GM21717 (cell line): Measurements from ENCODE around the gene MSRB1.

Source experiments
- ATAC-seq: cut with Tn5 transposase; IDR thresholded peaks from one replicate; pipeline ENCODE4 v1.9.1; 2021; ENCODE audit warnings: mild to moderate bottlenecking, moderate library complexity; ENCODE audit not compliant: unreplicated experiment

MSRB1 gene

DNA sequence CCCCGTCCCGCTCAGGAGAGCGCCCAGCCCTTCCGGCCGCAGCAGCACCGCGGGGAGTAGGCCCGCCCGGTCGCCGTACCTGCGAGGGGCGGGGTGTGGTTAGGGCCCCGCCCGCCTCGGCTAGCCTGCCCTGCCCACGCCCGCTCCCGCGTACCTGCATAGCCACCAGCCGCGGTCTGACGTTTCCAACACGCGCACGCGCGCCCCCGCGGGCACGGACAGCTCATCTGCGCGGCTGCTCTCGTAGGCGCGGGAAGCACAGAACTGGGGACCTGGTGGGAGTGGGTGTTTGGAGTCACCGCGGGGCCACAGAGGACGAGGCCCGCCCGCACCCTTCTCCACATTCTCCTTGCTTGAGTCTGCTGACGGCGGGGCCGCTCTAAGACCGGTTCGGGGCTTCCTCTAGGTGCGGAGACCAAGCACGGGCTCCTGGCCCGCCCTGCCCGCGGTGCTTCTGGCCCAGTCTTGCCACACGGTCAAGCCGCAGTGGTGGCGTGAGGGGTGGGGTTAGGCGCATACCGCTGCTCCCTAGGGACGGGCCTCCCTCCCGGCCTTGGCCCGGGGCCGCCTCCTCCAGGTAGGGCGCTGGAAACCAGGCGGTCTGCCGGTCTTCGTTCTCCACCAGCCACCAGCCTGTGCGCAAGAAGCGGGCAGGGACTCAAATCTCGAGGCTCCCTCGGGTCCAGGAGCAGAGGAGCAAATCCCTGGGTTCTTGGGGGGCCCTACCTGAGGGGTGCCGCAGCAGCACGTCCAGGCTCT lies 36.5 kb upstream of the MSRB1 start:
- no peak for ATAC-seq

DNA sequence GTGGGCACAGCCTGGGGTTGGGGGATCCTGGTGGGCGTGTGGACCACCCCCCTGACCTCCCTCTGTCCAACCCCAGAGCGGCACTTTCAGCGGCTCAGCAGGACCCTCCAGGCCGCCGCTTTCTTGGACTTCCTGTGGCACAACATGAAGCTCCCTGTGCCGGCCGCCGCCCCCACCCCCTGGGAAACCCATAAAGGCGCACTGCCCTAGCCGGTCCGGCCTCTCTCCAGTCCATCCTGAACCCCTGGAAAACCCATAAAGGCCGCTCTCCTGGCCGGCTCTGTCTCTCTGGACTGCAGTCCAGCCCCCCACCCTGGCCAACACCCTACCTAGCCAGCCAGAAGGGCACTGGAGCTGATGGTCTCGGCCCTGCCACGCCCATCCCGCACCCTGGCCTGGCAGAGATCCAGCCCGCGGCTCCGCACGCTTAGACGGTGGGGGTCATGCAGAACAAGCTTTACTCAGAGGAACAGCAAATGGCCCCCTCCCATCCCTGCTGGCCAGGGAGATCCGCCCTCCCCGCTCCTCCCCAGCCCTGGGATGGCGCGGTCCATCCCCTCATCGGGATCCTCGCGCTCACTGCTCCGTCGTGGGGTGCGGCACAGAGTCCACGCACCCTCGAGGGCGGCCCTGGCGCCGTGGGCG lies 35.6 kb upstream of the MSRB1 start:
- no peak for ATAC-seq

- ATAC-seq = no peak
Measured at GRCh38 chr16:1977875-1978268, 34.9 kb upstream of the MSRB1 start.

- no peak for ATAC-seq
Measured at GRCh38 chr16:1976951-1977874, 34.2 kb upstream of the MSRB1 start.

GRCh38 chr16:1976216-1976520 lies 33.2 kb upstream of the MSRB1 start:
- ATAC-seq = no peak

DNA sequence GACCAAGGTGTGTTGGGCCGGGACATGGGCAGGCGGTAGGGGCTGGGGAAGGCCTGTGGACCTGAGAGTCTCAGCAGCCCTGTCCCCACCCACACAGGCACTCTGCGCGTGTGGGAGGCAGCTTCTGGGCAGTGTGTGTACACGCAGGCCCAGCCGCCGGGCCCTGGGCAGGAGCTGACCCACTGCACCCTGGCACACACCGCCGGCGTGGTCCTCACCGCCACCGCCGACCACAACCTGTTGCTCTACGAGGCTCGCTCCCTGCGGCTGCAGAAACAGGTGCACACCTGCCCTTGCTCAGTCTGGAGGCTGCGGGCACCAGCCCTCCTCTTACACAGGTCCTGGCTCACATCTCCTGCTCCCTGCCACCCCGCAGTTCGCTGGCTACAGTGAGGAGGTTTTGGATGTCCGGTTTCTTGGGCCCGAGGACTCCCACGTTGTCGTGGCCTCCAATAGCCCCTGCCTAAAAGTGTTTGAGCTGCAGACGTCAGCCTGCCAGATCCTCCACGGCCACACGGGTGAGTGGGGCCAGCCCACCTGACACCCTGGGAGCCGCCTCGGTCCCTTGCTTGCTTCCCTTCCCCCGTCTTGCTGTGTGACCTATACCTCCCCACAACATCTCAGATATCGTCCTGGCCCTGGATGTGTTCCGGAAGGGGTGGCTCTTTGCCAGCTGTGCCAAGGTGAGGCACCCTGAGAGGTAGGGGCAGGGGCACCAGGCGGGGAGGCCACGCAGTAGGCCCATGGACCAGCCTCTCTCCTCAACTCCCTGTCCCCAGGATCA lies 32.6 kb upstream of the MSRB1 start:
- ATAC-seq = no peak

DNA sequence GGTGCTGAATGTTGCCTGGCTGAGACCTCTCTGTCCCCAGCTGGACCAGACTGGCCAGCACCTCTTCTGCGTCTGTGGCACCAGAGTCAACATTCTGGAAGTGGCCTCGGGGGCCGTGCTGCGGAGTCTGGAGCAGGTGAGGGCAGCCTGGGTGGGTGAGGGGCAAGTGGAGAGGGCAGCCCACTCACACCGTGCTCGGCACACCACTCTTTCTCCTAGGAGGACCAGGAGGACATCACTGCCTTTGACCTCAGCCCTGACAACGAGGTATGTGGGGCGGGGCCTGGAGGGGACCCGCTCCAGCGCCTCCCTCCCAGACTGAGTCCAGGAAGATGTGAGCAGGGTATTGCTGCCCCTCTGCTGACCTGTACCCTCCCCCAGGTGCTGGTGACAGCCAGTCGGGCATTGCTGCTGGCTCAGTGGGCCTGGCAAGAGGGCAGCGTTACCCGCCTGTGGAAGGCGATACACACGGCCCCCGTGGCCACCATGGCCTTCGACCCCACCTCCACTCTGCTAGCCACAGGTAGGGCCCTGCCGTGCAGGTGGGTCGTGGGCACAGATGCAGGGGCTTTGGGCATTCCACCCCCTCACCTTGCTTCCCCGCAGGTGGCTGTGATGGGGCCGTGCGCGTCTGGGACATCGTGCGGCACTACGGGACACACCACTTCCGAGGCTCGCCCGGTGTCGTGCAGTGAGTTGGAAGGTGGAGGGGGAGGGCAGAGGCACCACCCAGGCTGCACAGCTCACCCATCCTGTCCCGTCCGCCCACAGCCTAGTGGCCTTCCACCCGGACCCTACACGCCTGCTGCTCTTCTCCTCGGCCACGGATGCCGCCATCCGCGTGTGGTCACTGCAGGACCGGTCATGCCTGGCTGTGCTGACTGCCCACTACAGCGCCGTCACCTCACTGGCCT lies 31.4 kb upstream of the MSRB1 start:
- ATAC-seq = no peak

DNA sequence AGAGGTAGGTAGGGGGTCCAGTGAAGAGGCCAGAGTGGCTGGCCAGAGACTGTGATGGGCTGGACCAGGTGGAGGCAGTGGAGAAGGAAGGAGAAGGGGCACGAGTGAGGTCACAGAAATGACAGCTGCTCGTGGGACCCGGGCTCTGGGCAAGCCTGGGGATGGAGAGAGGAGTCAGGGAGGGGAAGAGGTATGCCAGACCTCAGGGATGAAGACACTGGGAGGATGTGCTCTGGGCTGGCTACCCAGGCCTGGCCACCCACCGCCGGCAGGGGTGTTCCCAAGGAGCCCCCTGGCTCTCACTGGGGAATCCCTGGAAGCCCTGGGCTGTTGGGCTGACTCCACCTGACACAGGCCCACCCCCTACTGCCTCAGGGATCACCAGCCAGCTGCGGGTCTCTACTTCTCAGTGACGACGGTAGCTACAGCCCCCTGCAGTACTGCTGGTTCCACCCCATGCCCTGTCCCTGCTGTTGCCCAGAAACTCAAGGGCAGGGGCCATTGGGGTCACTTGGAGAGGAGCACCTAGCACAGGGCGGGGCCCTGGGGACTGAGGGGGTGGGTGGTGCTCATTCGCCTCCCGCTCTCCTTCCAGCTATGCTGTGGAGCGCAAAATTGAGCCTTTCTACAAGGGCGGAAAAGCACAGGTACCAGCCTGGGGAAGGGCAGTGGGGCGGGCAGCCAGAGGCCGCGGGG lies 30.6 kb upstream of the MSRB1 start:
- no peak for ATAC-seq

DNA sequence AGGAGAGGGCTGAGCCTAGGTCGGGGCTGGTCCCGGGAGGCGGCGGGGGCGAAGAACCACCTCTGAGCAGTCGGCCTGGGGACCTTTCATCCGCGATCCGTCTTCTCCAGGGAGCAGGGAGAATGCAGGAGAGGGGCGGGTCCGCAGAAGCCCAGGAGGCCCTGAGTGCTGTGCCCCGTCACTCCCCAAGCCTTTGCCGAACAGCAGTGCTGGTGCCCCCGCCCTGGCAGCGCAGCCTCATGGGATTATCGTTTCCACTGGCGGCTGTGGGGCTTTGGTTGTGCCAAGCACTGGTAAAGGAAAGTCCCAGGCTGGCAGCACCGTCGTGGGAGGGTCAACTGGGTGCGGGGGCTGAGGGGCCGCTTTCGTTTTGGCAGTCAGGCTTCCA lies 29.5 kb upstream of the MSRB1 start:
- no peak for ATAC-seq

GRCh38 chr16:1971796-1972489 lies 28.9 kb upstream of the MSRB1 start, which contains the start of gene TBL3:
Gene TBL3 (plus strand): TSS chr16:1972053. CDS start chr16:1972165, 112 bp downstream.
- ATAC-seq = peak; percentile 57

DNA sequence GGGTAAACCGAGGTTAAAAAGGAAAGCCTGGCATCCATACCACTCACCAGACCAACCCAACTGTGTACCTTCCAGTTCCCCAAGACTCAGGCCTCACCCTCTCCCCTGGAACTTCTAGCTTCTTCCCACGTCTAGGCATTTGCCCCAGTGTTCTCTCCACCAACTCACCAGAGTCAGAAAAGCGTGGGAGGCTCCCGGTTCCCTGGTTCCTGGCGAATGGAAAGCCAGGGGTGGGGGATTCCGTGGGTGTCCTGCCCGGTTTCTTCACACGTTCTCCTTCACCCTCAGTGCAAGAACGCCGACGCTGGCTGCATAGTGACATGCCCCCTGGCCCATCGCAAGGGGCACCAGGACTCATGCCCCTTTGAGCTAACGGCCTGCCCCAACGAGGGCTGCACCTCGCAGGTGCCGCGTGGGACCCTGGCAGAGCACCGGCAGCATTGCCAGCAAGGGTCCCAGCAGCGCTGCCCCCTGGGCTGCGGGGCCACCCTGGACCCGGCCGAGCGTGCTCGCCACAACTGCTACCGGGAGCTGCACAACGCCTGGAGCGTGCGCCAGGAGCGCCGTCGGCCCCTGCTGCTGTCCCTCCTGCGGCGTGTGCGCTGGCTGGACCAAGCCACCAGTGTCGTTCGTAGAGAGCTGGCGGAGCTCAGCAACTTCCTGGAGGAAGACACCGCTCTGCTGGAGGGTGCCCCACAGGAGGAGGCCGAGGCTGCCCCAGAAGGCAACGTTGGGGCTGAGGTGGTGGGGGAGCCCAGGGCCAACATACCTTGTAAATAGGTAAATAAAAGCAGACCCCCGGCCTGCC lies 25.4 kb upstream of the MSRB1 start:
- ATAC-seq = no peak

GRCh38 chr16:1966460-1966859 lies 23.5 kb upstream of the MSRB1 start, which contains the start of gene RNF151:
Gene RNF151 (plus strand): TSS chr16:1966856. CDS start chr16:1966882, 26 bp downstream.
- ATAC-seq = no peak

GRCh38 chr16:1965396-1966001 lies 22.5 kb upstream of the MSRB1 start:
- ATAC-seq = no peak

GRCh38 chr16:1964506-1965395 lies 21.8 kb upstream of the MSRB1 start, which contains the start of gene RPS2:
Gene RPS2 (minus strand): TSS chr16:1964826. CDS start chr16:1964625, 201 bp downstream.
- peak; percentile 73 for ATAC-seq

- ATAC-seq = peak; percentile 5
Measured at GRCh38 chr16:1963806-1964505, 21.0 kb upstream of the MSRB1 start.
